Cardiac fibroblast (primary cell): ENCODE measurements around the gene JPH2.
A peak's percentile ranks its signal among the peaks of the same experiment; 100 is the strongest.
"Not testable (repeated sequence)": the region's sequence is repeated elsewhere in the genome, so short reads cannot be mapped to it uniquely, and the experiment has no call there.

Experiments used
- DNase-seq, 2 donors: peaks; one replicate each; pipeline versions ENCODE4 v3.0.0 to v3.0.0-alpha.2; 2010; ENCODE audit warnings: low read depth in 2 of 2
- H3K4me3 ChIP-seq, 2 donors: replicated peaks in 1 of 2; 1 replicate in 1 of 2; 2 replicates in 1 of 2; pipeline ENCODE4 v1.5.1; 2011; ENCODE audit warnings: low read depth in 2 of 2, low read length in 2 of 2, mild to moderate bottlenecking in 2 of 2, moderate library complexity in 1 of 2
- TF ChIP-seq, protein P1 (sequence below): IDR thresholded peaks from one replicate; pipeline ENCODE4 v1.5.1; 2011; ENCODE audit warnings: low read depth, mild to moderate bottlenecking, low read length, inconsistent platforms

Gene JPH2

DNA sequence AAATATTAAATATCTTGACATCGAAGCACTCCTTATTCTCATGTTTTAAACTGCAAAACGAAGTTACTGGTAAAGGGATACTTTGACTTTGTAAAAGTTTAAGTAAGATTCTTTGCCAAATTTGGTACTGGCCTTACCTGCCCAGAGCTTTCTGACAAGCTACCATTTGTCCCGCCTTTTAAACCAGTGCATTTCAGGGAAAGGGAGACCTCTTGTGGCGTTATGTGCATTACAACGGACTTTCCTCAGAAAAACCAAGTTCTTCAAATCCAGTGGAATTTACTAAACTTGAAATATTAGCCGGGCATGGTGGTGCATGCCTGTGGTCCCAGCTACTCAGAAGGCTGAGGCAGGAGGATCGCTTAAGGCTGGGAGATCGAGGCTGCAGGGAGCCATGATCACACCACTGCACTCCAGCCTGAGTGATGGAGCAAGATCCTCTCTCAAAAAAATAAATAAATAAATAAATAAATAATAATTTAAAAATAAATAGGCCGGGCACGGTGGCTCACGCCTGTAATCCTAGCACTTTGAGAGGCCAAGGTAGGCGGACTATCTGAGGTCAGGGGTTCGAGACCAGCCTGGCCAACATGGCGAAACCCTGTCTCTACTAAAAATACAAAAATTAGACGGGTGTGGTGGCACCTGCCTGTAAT, 3.3 kb upstream of the JPH2 start:
- TF ChIP-seq, protein P1, sequence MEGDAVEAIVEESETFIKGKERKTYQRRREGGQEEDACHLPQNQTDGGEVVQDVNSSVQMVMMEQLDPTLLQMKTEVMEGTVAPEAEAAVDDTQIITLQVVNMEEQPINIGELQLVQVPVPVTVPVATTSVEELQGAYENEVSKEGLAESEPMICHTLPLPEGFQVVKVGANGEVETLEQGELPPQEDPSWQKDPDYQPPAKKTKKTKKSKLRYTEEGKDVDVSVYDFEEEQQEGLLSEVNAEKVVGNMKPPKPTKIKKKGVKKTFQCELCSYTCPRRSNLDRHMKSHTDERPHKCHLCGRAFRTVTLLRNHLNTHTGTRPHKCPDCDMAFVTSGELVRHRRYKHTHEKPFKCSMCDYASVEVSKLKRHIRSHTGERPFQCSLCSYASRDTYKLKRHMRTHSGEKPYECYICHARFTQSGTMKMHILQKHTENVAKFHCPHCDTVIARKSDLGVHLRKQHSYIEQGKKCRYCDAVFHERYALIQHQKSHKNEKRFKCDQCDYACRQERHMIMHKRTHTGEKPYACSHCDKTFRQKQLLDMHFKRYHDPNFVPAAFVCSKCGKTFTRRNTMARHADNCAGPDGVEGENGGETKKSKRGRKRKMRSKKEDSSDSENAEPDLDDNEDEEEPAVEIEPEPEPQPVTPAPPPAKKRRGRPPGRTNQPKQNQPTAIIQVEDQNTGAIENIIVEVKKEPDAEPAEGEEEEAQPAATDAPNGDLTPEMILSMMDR = peak; percentile 74
- not testable (repeated sequence) for H3K4me3 ChIP-seq
- peak; percentile 84 to 87 for DNase-seq

DNA sequence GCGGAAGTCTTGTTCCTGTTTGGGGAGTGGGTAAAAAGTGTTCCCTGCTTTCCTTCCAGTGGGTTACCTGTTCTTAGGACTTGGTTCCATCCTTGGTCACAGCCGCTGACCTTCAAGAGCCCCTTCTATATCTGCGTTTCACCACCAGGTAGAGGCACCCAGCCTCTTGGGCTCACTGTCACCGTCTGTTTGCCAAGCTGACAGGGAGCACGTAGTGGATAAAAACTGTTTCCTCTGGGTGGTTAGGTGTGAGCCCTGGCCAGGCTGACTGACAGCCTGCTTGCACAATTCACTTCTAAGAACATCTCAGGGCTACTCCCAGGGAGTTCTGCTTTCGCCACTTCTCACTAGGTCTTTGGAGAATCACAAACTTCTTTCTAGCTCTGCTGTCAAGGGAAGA, 1.8 kb upstream of the JPH2 start:
- no peak for DNase-seq
- no peak overlapping the region for H3K4me3 ChIP-seq
- TF ChIP-seq, protein P1 = no peak

DNA sequence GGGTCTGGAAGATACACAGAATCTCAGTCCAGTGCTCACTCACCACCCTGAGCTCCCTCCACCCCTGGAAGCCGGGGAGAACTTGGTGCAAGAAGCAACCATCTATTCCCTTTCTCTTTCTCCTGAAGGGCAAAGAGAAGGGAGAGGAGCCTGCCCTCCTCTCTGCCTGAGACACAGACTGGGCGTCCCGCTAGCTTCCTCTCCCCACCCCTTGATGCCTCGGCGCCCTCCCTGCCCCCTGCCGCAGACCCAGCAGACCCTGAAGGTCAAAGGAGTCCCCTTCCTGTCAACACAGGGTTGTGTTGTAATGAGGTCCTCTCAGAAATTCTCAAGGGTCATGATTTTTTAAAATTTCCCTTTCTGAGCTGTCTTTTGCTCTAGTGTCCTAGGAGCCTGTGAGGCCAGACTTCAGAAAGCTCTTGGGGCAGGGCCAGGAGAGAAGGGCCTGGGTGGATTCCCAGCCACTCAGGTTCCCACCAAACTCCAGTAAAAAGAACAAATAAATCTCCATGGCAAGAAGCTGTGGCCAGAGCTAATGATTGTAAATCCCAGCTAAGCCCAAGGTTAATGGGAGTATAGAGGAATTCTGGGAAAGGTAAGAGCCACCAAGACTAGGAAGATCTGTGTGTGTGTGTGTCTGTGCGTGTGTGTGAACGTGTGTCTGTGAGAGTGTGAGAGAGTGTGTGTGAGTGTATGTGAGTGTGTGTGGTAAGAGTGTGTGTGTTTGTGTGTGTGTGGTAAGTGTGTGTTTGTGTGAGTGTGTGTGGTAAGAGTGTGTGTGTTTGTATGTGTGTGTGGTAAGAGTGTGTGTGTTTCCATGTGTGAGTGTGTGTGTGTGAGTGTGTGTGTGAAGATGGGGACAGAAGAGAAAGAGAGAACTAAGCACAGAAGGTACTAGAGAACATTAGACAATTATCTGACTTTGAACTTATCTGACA, 1.1 kb upstream of the JPH2 start:
- TF ChIP-seq, protein P1 = no peak
- peak overlapping the region; percentile 43 to 47 for H3K4me3 ChIP-seq
- peak in 1 of 2 donors; percentile 50 for DNase-seq

DNA sequence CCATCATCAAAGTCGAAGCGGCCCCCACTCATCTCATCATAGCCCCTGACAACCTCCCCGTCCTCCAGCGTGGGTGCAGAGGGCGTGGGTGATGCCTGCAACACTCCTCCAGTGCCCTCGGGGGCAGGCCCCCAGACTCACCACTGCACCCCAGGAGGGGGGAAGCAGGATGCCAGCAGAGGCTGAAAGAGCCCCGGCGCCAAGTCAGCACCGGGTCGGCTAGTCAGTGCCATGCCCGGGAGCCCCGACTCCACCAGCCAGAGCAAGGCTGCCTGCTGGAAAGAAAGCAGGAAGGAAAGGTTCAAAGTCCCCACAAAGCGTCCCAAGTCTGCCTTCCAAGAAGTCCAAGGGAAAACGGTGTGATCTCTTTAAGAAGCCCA, 324 bp downstream of the JPH2 start:
- peak overlapping the region; percentile 43 to 47 for H3K4me3 ChIP-seq
- TF ChIP-seq, protein P1 = no peak
- DNase-seq = no peak

DNA sequence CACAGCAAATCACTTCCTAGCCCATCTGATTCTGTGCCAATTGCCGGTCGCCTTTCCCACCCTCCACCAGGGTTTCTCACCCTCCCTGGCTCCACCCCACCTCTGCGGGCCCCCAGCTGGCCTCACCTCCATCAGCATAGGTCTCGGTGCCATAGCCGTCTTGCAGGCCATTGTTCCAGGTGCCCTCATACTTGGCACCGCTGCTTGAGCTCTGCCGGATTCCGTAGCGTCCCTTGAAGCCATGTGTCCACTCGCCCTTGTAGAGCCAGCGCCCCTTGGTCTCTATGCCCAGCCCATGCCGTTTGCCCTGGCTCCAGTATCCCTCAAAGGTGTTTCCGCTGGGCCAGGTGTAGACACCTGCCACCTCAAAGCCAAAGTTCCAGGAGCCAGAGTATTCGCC, 787 bp downstream of the JPH2 start:
- TF ChIP-seq, protein P1 = no peak
- H3K4me3 ChIP-seq = no peak overlapping the region
- no peak for DNase-seq

DNA sequence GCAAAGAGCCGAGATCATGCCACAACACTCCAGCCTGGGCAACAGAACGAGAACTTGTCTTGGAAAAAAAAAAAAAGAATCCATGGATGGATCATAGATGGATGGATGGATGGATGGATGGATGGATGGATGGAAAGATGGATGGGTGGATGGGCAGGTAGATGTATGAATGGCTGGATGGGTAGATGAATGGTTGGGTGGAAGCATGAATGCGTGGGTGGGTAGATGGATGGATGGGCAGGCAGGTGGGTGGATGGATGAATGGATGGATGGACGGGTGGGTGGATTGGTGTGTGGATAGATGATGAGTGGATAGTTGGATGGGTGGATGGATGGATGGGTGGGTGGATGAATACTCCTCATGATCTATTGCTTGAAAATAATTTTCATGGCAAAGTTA, 1.4 kb downstream of the JPH2 start:
- TF ChIP-seq, protein P1 = no peak
- DNase-seq = no peak
- no peak overlapping the region for H3K4me3 ChIP-seq
